ENCODE data around the gene KRTAP12-4.
"Not testable (repeated sequence)": the region's sequence is repeated elsewhere in the genome, so short reads cannot be mapped to it uniquely, and the experiment has no call there.

The KRTAP12-4 gene

GRCh38 chr21:44686843-44687561 lies 32.5 kb upstream of the KRTAP12-4 start:
- DNase-seq: no peak

DNA sequence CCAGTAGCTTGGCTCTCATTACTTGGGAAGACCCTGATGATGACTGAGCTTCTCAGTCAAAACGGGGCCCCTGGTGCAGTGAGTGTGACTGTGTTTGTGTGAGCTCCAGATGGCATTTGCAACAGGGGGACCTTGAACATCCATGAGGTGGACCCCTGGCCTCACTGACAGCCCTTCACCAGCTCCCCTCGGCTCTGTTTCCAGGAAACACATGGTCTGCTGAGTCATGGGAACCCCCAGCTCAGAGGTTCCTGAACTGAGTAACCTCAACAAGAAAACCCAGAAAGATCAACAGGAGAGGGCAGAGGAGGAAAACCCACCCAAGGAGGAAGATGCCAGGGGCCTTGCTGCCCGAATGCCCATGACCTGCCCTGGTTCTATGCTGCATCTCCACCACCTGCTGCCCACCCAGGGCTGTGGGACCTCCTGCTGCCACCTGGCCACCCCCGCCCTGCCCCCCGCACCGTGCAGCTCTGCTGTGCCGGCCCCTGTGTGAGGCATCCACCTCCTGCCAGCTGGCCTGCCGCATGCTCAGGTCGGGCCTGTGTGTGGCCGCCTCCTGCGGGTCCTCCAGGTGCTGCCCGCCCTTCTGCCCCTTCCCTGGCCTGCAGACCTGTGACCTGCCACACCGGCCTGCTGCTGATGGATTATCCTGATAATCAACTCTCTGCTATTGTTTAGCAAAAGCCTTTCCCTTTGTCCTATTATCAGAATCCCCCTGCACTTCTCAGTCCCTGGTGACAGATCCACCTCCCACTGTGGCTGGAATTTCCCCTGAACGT lies 31.7 kb upstream of the KRTAP12-4 start:
- no peak for DNase-seq

- not testable (repeated sequence) for DNase-seq
Measured at GRCh38 chr21:44685050-44685449, 30.6 kb upstream of the KRTAP12-4 start.

GRCh38 chr21:44684483-44684882 lies 30.0 kb upstream of the KRTAP12-4 start:
- no peak for DNase-seq

- no peak for DNase-seq
Measured at GRCh38 chr21:44684077-44684476, 29.6 kb upstream of the KRTAP12-4 start.

GRCh38 chr21:44682580-44683151 lies 28.2 kb upstream of the KRTAP12-4 start:
- no peak for DNase-seq

- DNase-seq: peak; percentile 77
Measured at GRCh38 chr21:44681861-44682579, 27.6 kb upstream of the KRTAP12-4 start, which contains the start of gene KRTAP12-1. TSS of gene KRTAP12-1 (minus strand) at chr21:44682163. CDS start at chr21:44682123, 40 bp downstream.

- DNase-seq: no peak
Measured at GRCh38 chr21:44681152-44681551, 26.7 kb upstream of the KRTAP12-4 start.

DNA sequence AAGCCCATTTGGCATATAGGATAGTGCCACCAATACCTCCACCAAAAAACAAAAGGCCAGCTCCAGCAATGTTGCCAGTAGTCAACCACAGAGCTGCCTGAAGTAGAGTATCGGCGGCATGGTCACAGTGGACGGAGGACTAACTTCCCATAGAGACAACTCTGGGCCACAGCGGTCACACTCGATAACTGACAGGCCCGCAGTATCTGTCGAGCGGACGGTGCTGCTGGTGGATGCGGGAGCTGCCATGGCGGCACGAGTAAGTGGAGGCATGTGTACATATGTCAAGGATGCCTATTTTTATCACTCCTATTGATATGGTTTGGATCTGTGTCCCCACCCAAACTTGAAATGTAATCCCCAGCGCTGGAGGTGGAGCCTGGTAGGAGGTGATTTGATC lies 23.4 kb upstream of the KRTAP12-4 start:
- no peak for DNase-seq

- no peak for DNase-seq
Measured at GRCh38 chr21:44671911-44672310, 17.5 kb upstream of the KRTAP12-4 start.

- DNase-seq: no peak
Measured at GRCh38 chr21:44670642-44671432, 16.4 kb upstream of the KRTAP12-4 start.

- DNase-seq: no peak
Measured at GRCh38 chr21:44667612-44668011, 13.2 kb upstream of the KRTAP12-4 start.

DNA sequence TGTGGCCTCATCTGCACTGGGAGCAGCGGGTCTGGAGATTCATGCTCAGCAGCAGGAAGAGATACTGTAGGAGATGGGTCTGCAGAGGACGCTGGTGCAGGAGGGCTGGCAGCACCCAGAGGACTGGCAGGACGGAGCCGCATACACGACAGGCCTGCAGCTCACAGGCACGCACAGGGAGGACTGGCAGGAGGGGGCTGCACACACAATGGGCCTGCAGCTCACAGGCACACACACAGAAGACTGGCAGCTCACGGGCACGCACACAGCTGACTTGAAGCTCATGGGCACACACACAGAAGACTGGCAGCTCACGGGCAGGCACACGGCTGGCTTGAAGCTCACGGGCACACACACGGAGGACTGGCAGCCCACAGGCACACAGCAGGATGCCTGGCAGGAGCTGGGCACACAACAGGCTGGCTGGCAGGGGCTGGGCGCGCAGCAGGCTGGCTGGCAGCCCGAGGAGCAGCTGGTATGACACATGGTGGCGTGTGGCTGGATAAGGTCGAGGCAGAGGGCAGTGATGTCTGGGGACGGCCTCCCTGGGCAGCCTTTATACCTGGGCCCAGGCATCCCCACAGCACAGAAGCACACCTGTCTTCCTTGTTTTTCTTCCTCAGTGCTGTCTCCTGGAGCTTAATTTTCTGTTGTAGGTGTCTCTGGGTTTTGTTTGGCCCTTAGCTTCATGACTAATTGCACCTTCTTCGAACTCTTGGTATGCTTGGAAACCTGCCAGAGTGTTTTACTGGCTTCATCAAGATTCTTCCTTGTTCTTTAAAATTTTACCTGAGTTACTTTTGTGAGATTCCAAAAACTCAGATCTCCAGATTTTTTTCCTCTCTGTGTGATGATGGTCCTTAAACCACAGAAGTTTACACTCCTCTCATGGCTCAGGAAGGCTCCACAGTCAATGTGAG lies 12.2 kb upstream of the KRTAP12-4 start, which contains the start of gene KRTAP12-2:
TSS of gene KRTAP12-2 (minus strand) at position 527 of the 920 bp plus-strand sequence. CDS start at position 486, 41 bp downstream.
- no peak for DNase-seq

DNA sequence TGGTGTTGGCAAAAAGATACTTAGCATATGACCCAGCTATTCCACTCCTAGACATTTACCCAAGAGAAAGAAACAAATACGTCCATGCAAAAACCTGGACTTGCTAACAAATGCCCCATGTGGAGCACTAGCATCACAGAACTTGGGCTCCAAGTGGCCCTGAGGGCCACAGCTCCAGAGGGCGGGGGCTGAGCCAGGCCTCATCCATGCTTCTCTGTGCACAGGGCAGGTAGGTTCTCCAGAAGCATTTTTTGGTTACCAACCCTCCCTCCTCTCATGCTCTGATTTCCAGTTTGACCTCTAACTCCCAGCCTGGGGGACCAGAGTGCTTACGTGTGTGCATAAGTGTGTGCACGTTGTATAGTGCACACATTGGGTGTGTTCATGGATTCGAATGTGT lies 10.2 kb upstream of the KRTAP12-4 start:
- DNase-seq: no peak

- DNase-seq: not testable (repeated sequence)
Measured at GRCh38 chr21:44661567-44661966, 7.1 kb upstream of the KRTAP12-4 start.

GRCh38 chr21:44658913-44659595 lies 4.6 kb upstream of the KRTAP12-4 start:
- DNase-seq: no peak

- DNase-seq: no peak
Measured at GRCh38 chr21:44658541-44658910, 4.1 kb upstream of the KRTAP12-4 start.

DNA sequence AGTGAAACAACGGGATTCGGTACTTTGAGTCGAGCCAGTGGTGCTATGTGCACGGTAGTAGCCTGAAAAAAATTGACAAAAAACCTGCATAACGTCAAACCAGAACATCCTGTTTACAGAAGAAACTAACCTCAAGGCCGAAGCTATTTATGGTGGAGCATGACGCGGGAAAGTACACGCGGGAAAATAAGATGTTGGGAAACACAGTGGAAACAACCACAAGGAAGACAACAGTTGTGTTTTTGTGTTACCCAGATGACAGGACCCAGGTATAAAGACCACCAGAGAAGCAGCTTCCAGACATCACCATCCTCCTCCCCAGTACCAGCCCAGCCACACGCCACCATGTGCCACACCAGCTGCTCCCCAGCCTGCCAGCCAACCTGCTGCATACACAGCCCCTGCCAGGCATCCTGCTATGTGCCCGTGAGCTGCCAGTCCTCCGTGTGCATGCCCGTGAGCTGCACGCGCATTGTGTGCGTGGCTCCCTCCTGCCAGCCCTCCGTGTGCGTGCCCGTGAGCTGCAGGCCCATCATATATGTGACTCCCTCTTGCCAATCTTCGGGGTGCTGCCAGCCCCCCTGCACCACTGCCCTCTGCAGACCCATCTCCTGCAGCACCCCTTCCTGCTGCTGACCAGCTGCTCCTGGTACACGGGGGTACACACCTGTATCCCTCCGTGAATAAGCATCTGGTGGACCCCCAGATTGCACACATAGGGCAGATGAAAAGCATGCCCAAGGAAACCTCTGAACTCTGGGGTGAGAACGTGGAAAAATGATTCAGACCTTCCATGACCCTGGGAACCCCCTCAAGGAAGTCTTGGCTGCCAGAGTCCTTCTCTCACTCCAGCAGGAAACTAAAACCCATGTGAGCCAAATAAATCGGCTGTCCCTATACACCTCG lies 3.4 kb upstream of the KRTAP12-4 start, which contains the start of gene KRTAP12-3:
TSS of gene KRTAP12-3 (plus strand) at position 298 of the 906 bp plus-strand sequence. CDS start at position 346, 48 bp downstream.
- no peak for DNase-seq

DNA sequence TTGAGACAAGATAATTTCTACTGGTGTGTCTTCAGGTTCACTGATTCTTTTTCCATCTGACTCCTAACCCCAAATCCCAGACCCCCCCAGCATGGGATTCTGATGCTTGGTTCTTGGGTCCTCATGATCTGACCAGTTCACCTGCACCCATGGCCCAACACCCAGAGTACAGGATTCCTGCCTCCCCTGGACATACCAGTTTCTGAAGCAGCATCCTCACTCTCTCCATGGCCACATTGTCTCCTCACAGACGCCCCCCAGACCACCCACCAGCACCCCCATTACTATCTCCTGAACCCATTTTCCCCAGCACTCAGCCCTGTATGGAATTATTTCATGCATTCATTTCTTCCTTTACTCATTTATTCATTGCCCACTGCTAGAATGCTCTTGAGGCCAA lies 2.4 kb upstream of the KRTAP12-4 start:
- DNase-seq: no peak
